Measurements from ENCODE around the gene C11orf24. TPM values are rescaled to one million over a fixed set of nuclear protein-coding genes. Genes with fewer than 3 reads are reported as not detected.

C11orf24 gene
- total and polyA plus RNA-seq, 2 of the 8 experiments (the other 6 are each of a cell fraction or from before 2014, with no cell fraction given): 45.4 to 51.7 TPM

GRCh38 chr11:68306636-68307035 lies 34.9 kb upstream of the C11orf24 start:
- Histone ChIP-seq H2AFZ (ENCODE audit: low read length) (no peak overlapping the region), H3K79me1 (ENCODE audit: low read depth, low read length) (no peaks in the 10 kb centered on the region), H2BK12ac (ENCODE audit: low read depth, low read length) (no peak overlapping the region), H3K27ac (ENCODE audit: low read depth, low read length) (no peak overlapping the region), H3K9me3 (ENCODE audit: insufficient read depth in 2 of 2, low read depth in 1 of 2, low read length in 1 of 2) (peaks cover 8 to 11% of the 10 kb centered on the region in 2 experiments), H2BK20ac (ENCODE audit: low read length) (no peak overlapping the region), H3K4ac (replicated peaks; ENCODE audit: insufficient read length, low read depth, low read length) (no peak overlapping the region), H4K8ac (ENCODE audit: extremely low read depth, insufficient read depth, low read length) (no peak overlapping the region), H3K23ac (ENCODE audit: insufficient read length) (no peak overlapping the region), H3K4me1 (replicated peaks in 1 of 4; ENCODE audit: control insufficient read depth in 3 of 4, insufficient read depth in 4 of 4, low read length in 3 of 4) (peaks cover 0 to 6% (median 3%) of the 10 kb centered on the region in 4 experiments; a peak in 6 of 7 replicates), H2AK5ac (ENCODE audit: low read depth, low read length) (no peak overlapping the region), H3K9ac (replicated peaks in 1 of 4; ENCODE audit: extremely low read depth in 1 of 4, low read depth in 3 of 4, low read length in 3 of 4) (no peak overlapping the region), H3K4me3 (ENCODE audit: extremely low read depth in 1 of 4, insufficient read depth in 2 of 4, low read depth in 3 of 4, low read length in 4 of 4) (no peak overlapping the region), H3K79me2 (ENCODE audit: control insufficient read depth in 1 of 2, insufficient read depth in 2 of 2, low read length in 2 of 2) (no peaks in the 10 kb centered on the region), H2BK120ac (replicated peaks; ENCODE audit: low read depth, low read length) (no peak overlapping the region), H3K14ac (ENCODE audit: insufficient read length) (no peak overlapping the region), H3K36me3 (ENCODE audit: control insufficient read depth in 2 of 4, insufficient read depth in 4 of 4, low read length in 3 of 4) (no peaks in the 10 kb centered on the region), H4K91ac (replicated peaks; ENCODE audit: insufficient read length, low read length) (no peak overlapping the region), H3K4me2 (ENCODE audit: insufficient read depth in 1 of 2, low read depth in 2 of 2, low read length in 2 of 2) (no peak overlapping the region), H2BK5ac (ENCODE audit: low read depth, low read length) (no peak overlapping the region), H3K23me2 (ENCODE audit: low read depth, low read length) (no peaks in the 10 kb centered on the region), H3K18ac (ENCODE audit: extremely low read depth, low read length) (no peak overlapping the region), H3K27me3 (replicated peaks in 1 of 4; ENCODE audit: control insufficient read depth in 3 of 4, extremely low read depth in 1 of 4, insufficient read depth in 3 of 4, low read length in 3 of 4) (peaks cover 0 to 2% (median 1%) of the 10 kb centered on the region in 4 experiments; a peak in 3 of 7 replicates), H3K56ac (replicated peaks; ENCODE audit: insufficient read length, low read depth, low read length) (no peak overlapping the region), H4K5ac (ENCODE audit: insufficient read length, low read depth, low read length) (no peak overlapping the region), H4K20me1 (replicated peaks in 1 of 2; ENCODE audit: control insufficient read depth in 1 of 2, insufficient read depth in 2 of 2, low read length in 2 of 2) (no peaks in the 10 kb centered on the region), H2BK15ac (ENCODE audit: low read length) (no peak overlapping the region)
- no peak for DNase-seq (ENCODE audit: low read depth in 1 of 2, low spot score in 2 of 2)
- no peak for FAIRE-seq
- ChIA-PET POLR2A (ENCODE audit: partially characterized antibody) (no interaction called here), CTCF (ENCODE audit: partially characterized antibody) (interaction anchor here (1.2 to 1.8 kb wide), 4 partner anchors 8 to 49 kb away, joined by 3 to 10 read pairs (median 6); no protein-coding TSS in a partner anchor)
- 81% methylated on average over 3 of the region's 3 CpGs; no CpG with 5 or more reads in 1 of the 2 experiments for WGBS, 2 experiments (ENCODE audit: extremely low coverage in 1 of 2, insufficient coverage in 1 of 2, insufficient read length in 1 of 2, insufficient replicate concordance in 2 of 2, low coverage in 1 of 2, low lambda C conversion rate in 2 of 2, missing lambda C conversion rate in 1 of 2)
- TF ChIP-seq, protein P1, sequence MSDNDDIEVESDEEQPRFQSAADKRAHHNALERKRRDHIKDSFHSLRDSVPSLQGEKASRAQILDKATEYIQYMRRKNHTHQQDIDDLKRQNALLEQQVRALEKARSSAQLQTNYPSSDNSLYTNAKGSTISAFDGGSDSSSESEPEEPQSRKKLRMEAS (IDR thresholded peaks at IDR 0.05): no peak
- TF ChIP-seq CHD1 (IDR thresholded peaks at IDR 0.05; ENCODE audit: low read depth, low read length): no peak
